Measurements from ENCODE around the gene EEF1A1. TPM values are rescaled to one million over a fixed set of nuclear protein-coding genes. Genes with fewer than 3 reads are reported as not detected.
"Not testable (repeated sequence)": the region's sequence is repeated elsewhere in the genome, so short reads cannot be mapped to it uniquely, and the experiment has no call there.

Gene EEF1A1
- polyA plus RNA-seq, 1 of the 3 experiments (the other 2 are of a cell fraction) = 10,787 TPM

GRCh38 chr6:73519926-73520687 is 725 bp downstream of the EEF1A1 start (continued):
- TF ChIP-seq CTCF (IDR thresholded peaks at IDR 0.05) = no peak

- Histone ChIP-seq H3F3A (replicated peaks; ENCODE audit: insufficient read depth) (peaks cover 64% of the 10 kb centered on the region), H3K36me3 (replicated peaks in 1 of 2; ENCODE audit: control insufficient read depth in 1 of 2, insufficient read depth in 2 of 2, low read length in 1 of 2) (peaks cover 47 to 55% of the 10 kb centered on the region in 2 experiments), H3K4me3 (ENCODE audit: low read depth in 2 of 2, low read length in 1 of 2) (peak overlapping the region; percentile 95 to 99), H3K79me2 (ENCODE audit: insufficient read depth) (peaks cover 47% of the 10 kb centered on the region), H3K4me2 (peak overlapping the region; percentile 96), H3K27ac (ENCODE audit: low read depth in 2 of 2, low read length in 1 of 2) (peak overlapping the region; percentile 97 to 98), H4K20me1 (ENCODE audit: insufficient read depth) (peaks cover 64% of the 10 kb centered on the region), H3K9ac (peak overlapping the region; percentile 100), H3K4me1 (ENCODE audit: control insufficient read depth in 1 of 2, insufficient read depth in 2 of 2, low read depth in 1 of 2, low read length in 1 of 2) (peaks cover 16 to 19% of the 10 kb centered on the region in 2 experiments; a peak in 3 of 4 replicates)
- ChIA-PET POLR2A (interaction anchor here (1.0 to 2.7 kb wide), 3 partner anchors 85 to 133 kb away, joined by 4 to 9 read pairs (median 8); no protein-coding TSS in a partner anchor), CTCF (interaction anchor here (2.3 kb wide), 1 partner anchor 133 kb away, joined by 6 read pairs; no protein-coding TSS in a partner anchor)
- DNase-seq; H2AFZ ChIP-seq (ENCODE audit: low read depth); H3K27me3 ChIP-seq (ENCODE audit: insufficient read depth); H3K9me2 ChIP-seq; H3K9me3 ChIP-seq: not testable (repeated sequence)
- 3% methylated on average over 6 of the region's 8 CpGs for WGBS (ENCODE audit: low lambda C conversion rate)
Observed at GRCh38 chr6:73518982-73519881, 1.6 kb downstream of the EEF1A1 start.

GRCh38 chr6:73518100-73518981 is 2.5 kb downstream of the EEF1A1 start:
- H3K4me1 ChIP-seq (ENCODE audit: control insufficient read depth in 1 of 2, insufficient read depth in 2 of 2, low read depth in 1 of 2, low read length in 1 of 2) = peaks cover 16 to 19% of the 10 kb centered on the region in 2 experiments; a peak in 3 of 4 replicates
- TF ChIP-seq POLR2AphosphoS5 (IDR thresholded peaks at IDR 0.05; ENCODE audit: low read depth, low read length) = peak; percentile 55; the same call in 1 of the 2 replicates
- WGBS (ENCODE audit: low lambda C conversion rate) = 9% methylated on average over 17 of the region's 19 CpGs
- peak overlapping the region; percentile 95 to 99 for H3K4me3 ChIP-seq (ENCODE audit: low read depth in 2 of 2, low read length in 1 of 2)
- H3K9ac ChIP-seq = peak overlapping the region; percentile 100
- H3K9me2 ChIP-seq; H3K27me3 ChIP-seq (ENCODE audit: insufficient read depth); CTCF ChIA-PET; DNase-seq; H3K9me3 ChIP-seq; H2AFZ ChIP-seq (ENCODE audit: low read depth); POLR2A ChIA-PET: not testable (repeated sequence)
- peak overlapping the region; percentile 96 for H3K4me2 ChIP-seq
- H3K27ac ChIP-seq (ENCODE audit: low read depth in 2 of 2, low read length in 1 of 2) = peak overlapping the region in 1 of 2 experiments; percentile 97; a peak in 3 of 4 replicates
- peaks cover 72% of the 10 kb centered on the region for H3F3A ChIP-seq (replicated peaks; ENCODE audit: insufficient read depth)
- H3K36me3 ChIP-seq (replicated peaks in 1 of 2; ENCODE audit: control insufficient read depth in 1 of 2, insufficient read depth in 2 of 2, low read length in 1 of 2) = peaks cover 47 to 55% of the 10 kb centered on the region in 2 experiments
- H4K20me1 ChIP-seq (ENCODE audit: insufficient read depth) = peaks cover 72% of the 10 kb centered on the region
- H3K79me2 ChIP-seq (ENCODE audit: insufficient read depth) = peaks cover 47% of the 10 kb centered on the region
